Smooth muscle cell (in vitro differentiated cells): Measurements from ENCODE around the gene PRKAG2. TPM values are rescaled to one million over a fixed set of nuclear protein-coding genes. Genes with fewer than 3 reads are reported as not detected.

Experiments used
- DNase-seq: peaks from one replicate; lab custom pipeline; 2025; ENCODE audit not compliant: unreplicated experiment; lab: John Stamatoyannopoulos, UW
- H2AFZ ChIP-seq: fragments of 200-600 bp; sonication (generic); 2 replicates; pipeline ENCODE4 v1.6.0; 2016; ENCODE audit warnings: antibody characterized with exemption, low read depth, mild to moderate bottlenecking
- H3F3A ChIP-seq: fragments of 200-600 bp; sonication (generic); 2 replicates; pipeline ENCODE4 v1.6.0; 2017; ENCODE audit warnings: antibody characterized with exemption, low read depth
- H3K27ac ChIP-seq: fragments of 200-600 bp; sonication (generic); 2 replicates; pipeline ENCODE4 v1.5.1; 2016; ENCODE audit warnings: low read depth, mild to moderate bottlenecking
- H3K27me3 ChIP-seq: fragments of 200-600 bp; sonication (generic); 2 replicates; pipeline ENCODE4 v1.6.1; 2016; ENCODE audit warnings: low read depth, mild to moderate bottlenecking
- H3K36me3 ChIP-seq: fragments of 200-600 bp; sonication (generic); 2 replicates; pipeline ENCODE4 v1.5.1; 2016; ENCODE audit warnings: low read depth
- H3K4me1 ChIP-seq: fragments of 200-600 bp; sonication (generic); 2 replicates; pipeline ENCODE4 v1.5.1; 2016; ENCODE audit warnings: low read depth
- H3K4me2 ChIP-seq: fragments of 200-600 bp; sonication (generic); 2 replicates; pipeline ENCODE4 v1.6.0; 2016; ENCODE audit warnings: mild to moderate bottlenecking
- H3K4me3 ChIP-seq: fragments of 200-600 bp; sonication (generic); 2 replicates; pipeline ENCODE4 v1.5.1; 2016; ENCODE audit warnings: mild to moderate bottlenecking
- H3K79me2 ChIP-seq: fragments of 200-600 bp; sonication (generic); 2 replicates; pipeline ENCODE4 v1.6.0; 2016; ENCODE audit warnings: low read depth, mild to moderate bottlenecking
- H3K9ac ChIP-seq: fragments of 200-600 bp; sonication (generic); 2 replicates; pipeline ENCODE4 v1.6.0; 2016; ENCODE audit warnings: low read depth
- H3K9me3 ChIP-seq: fragments of 200-600 bp; sonication (generic); replicated peaks from 2 replicates; pipeline ENCODE4 v1.5.1; 2016; ENCODE audit warnings: low read depth
- H4K20me1 ChIP-seq: fragments of 200-600 bp; sonication (generic); 2 replicates; pipeline ENCODE4 v1.6.0; 2016; ENCODE audit warnings: low read depth
- WGBS: methylation state at CpG from one replicate; pipeline ENCODE4 v1.1.7; 2016; ENCODE audit warnings: low lambda C conversion rate; 5-methylcytosine and 5-hydroxymethylcytosine counted together
- polyA plus RNA-seq: library from polyadenylated mRNA; unstranded; fragments of >200 nt; fragmentation: Nextera tagmentation; extraction: Ambion mirVana; gene quantifications from 2 replicates; pipeline ENCODE4 v1.2.1, GENCODE V29; 2016
- total RNA-seq: library from RNA; depleted of rRNA; stranded (reverse); fragments of >200 nt; gene quantifications from 2 replicates; pipeline ENCODE4 v1.2.3, GENCODE V29; 2014
- TF ChIP-seq, protein P1 (sequence below): fragments of 200-600 bp; sonication (generic); IDR thresholded peaks from 2 replicates; pipeline ENCODE4 v1.5.1; 2017; ENCODE audit warnings: borderline replicate concordance, mild to moderate bottlenecking, antibody characterized with exemption; ENCODE audit not compliant: insufficient read depth, poor library complexity, severe bottlenecking

The PRKAG2 gene
- total and polyA plus RNA-seq, 2 experiments from 2014 or later = 3.5 to 3.9 TPM

DNA sequence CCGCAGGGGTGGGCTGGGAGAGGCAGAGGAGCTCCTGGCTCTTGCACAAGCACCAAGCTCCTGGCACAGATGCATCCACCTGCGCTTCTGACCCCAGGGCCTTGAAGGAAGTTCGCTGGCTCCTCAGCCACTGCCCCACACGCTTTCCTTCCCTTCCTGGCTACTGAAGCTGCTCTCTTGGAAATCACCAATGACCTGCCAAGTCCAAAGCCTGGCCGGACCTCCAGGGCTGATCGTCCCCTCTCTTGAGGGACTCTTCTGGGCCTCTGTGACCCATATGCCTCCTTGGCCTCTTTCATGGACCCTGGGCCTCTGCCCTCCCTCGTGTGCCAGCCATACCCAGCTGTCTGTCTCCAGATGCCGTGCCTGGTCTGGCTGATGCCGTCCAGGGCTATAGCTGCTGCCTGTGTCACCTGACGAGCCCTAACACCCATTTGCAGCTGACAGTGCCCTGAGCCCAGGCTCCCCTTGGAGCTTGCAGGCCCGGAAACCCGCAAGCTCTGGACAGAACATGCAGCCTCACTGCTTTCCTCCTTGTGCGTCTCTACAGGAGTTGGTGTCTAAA is 113.4 kb downstream of the PRKAG2 start:
- H3K9me3 ChIP-seq = no peaks in the 10 kb centered on the region
- no peak overlapping the region for H2AFZ ChIP-seq
- DNase-seq = no peak
- no peaks in the 10 kb centered on the region for H3K36me3 ChIP-seq
- no peaks in the 10 kb centered on the region for H4K20me1 ChIP-seq
- no peak overlapping the region for H3K27ac ChIP-seq
- no peak overlapping the region for H3K9ac ChIP-seq
- TF ChIP-seq, protein P1, sequence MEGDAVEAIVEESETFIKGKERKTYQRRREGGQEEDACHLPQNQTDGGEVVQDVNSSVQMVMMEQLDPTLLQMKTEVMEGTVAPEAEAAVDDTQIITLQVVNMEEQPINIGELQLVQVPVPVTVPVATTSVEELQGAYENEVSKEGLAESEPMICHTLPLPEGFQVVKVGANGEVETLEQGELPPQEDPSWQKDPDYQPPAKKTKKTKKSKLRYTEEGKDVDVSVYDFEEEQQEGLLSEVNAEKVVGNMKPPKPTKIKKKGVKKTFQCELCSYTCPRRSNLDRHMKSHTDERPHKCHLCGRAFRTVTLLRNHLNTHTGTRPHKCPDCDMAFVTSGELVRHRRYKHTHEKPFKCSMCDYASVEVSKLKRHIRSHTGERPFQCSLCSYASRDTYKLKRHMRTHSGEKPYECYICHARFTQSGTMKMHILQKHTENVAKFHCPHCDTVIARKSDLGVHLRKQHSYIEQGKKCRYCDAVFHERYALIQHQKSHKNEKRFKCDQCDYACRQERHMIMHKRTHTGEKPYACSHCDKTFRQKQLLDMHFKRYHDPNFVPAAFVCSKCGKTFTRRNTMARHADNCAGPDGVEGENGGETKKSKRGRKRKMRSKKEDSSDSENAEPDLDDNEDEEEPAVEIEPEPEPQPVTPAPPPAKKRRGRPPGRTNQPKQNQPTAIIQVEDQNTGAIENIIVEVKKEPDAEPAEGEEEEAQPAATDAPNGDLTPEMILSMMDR = no peak
- no peaks in the 10 kb centered on the region for H3F3A ChIP-seq
- H3K27me3 ChIP-seq = peaks cover 7% of the 10 kb centered on the region
- 92% methylated on average over 13 of the region's 13 CpGs for WGBS
- H3K4me2 ChIP-seq = no peak overlapping the region
- H3K4me3 ChIP-seq = no peak overlapping the region
- H3K4me1 ChIP-seq = no peaks in the 10 kb centered on the region
- no peaks in the 10 kb centered on the region for H3K79me2 ChIP-seq

DNA sequence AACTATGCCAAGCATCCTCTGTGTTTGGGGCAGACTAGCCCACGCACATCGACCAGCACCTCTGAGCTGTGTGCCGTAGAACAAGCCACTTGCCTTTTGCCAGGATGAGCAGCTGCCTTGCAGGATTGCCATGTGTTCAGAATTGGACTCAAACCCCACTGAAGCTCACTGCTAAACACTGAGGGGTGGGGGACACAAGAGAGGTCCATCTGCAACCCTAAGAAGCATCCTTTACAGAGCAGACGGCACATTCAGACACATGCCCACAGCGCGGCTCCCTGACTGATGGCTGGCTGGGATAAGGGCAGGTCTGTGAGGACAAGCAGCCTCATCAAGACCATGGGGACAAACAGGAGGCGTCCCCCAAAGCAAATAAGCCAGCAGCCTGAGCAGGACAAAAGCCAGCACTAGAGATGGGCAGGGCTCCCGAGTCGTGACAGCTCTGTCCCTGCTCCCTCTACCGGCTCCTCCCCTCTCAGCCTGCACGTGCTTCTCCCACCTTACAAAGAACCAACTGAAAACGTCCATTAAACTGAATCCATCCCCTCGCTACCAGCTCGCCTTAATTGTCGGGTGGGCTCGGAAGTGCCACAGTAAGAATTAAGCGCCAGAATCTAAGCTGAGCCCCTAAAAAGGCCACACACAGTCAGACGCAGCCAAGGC is 114.2 kb downstream of the PRKAG2 start:
- no peaks in the 10 kb centered on the region for H3K79me2 ChIP-seq
- H3F3A ChIP-seq = no peaks in the 10 kb centered on the region
- 79% methylated on average over 18 of the region's 18 CpGs for WGBS
- H2AFZ ChIP-seq = no peak overlapping the region
- no peak overlapping the region for H3K27ac ChIP-seq
- H4K20me1 ChIP-seq = no peaks in the 10 kb centered on the region
- no peaks in the 10 kb centered on the region for H3K4me1 ChIP-seq
- H3K4me2 ChIP-seq = no peak overlapping the region
- H3K36me3 ChIP-seq = no peaks in the 10 kb centered on the region
- no peaks in the 10 kb centered on the region for H3K9me3 ChIP-seq
- DNase-seq = no peak
- no peak overlapping the region for H3K9ac ChIP-seq
- H3K4me3 ChIP-seq = no peak overlapping the region
- H3K27me3 ChIP-seq = peaks cover 7% of the 10 kb centered on the region
- TF ChIP-seq, protein P1 = no peak

DNA sequence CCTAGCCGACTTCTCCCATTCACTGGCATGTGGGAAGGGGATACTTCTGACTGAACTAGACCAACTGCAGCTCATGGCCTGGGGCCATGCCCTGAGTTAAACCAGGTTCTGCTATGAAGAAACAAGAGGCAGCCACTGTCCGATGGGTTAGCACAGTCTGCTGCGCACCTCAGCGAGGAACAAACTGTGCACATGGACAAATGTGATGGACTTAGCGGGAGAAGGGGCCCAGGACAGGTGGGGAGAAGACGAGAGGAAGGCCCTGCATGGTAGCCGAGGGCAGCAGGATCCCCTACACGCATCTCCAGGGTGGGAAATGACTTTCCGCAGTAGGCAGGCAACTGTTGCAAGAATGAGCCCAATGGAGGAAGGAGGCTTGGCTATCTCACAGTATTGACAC is 115.0 kb downstream of the PRKAG2 start:
- Histone ChIP-seq H3K9me3 (no peaks in the 10 kb centered on the region), H3F3A (no peaks in the 10 kb centered on the region), H3K79me2 (no peaks in the 10 kb centered on the region), H3K4me3 (no peak overlapping the region), H3K27me3 (peaks cover 7% of the 10 kb centered on the region), H3K9ac (no peak overlapping the region), H3K27ac (no peak overlapping the region), H4K20me1 (no peaks in the 10 kb centered on the region), H3K4me1 (no peaks in the 10 kb centered on the region), H3K4me2 (no peak overlapping the region), H3K36me3 (no peaks in the 10 kb centered on the region), H2AFZ (no peak overlapping the region)
- no peak for DNase-seq
- 94% methylated on average over 9 of the region's 9 CpGs for WGBS
- TF ChIP-seq, protein P1 = no peak

DNA sequence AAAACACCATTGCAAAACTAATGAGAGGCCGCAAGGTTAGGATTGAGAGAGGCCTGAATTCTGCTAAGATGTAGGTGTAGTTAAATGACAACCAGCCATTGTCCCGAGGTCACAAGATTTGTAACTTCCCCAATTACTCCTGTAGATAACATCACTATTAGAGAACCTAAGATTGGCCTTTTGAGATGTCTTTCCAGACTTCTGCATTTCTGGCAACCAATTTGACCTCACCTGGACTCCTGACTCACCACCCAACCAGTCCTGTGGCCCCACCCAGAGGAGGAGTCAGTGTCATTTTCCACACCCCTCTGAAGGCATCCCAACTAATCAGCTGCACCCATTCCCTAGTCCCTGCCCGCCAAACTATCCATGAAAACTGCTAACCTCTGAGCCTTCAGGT is 115.7 kb downstream of the PRKAG2 start:
- H3K4me1 ChIP-seq = no peaks in the 10 kb centered on the region
- TF ChIP-seq, protein P1 = no peak
- H4K20me1 ChIP-seq = no peaks in the 10 kb centered on the region
- 75% methylated on average over 3 of the region's 3 CpGs for WGBS
- H3K79me2 ChIP-seq = no peaks in the 10 kb centered on the region
- no peak overlapping the region for H2AFZ ChIP-seq
- no peak for DNase-seq
- peaks cover 7% of the 10 kb centered on the region for H3K27me3 ChIP-seq
- no peak overlapping the region for H3K4me3 ChIP-seq
- H3F3A ChIP-seq = no peaks in the 10 kb centered on the region
- H3K27ac ChIP-seq = no peak overlapping the region
- H3K9me3 ChIP-seq = no peaks in the 10 kb centered on the region
- no peak overlapping the region for H3K4me2 ChIP-seq
- H3K36me3 ChIP-seq = no peaks in the 10 kb centered on the region
- H3K9ac ChIP-seq = no peak overlapping the region
